HG03175 (cell line): ENCODE measurements around the gene PCIF1.
"Not testable (repeated sequence)": the region's sequence is repeated elsewhere in the genome, so short reads cannot be mapped to it uniquely, and the experiment has no call there.

Source experiments
- ATAC-seq: cut with Tn5 transposase; IDR thresholded peaks from one replicate; pipeline ENCODE4 v1.9.1; 2021; ENCODE audit warnings: mild to moderate bottlenecking, moderate library complexity; ENCODE audit not compliant: unreplicated experiment

PCIF1 gene

DNA sequence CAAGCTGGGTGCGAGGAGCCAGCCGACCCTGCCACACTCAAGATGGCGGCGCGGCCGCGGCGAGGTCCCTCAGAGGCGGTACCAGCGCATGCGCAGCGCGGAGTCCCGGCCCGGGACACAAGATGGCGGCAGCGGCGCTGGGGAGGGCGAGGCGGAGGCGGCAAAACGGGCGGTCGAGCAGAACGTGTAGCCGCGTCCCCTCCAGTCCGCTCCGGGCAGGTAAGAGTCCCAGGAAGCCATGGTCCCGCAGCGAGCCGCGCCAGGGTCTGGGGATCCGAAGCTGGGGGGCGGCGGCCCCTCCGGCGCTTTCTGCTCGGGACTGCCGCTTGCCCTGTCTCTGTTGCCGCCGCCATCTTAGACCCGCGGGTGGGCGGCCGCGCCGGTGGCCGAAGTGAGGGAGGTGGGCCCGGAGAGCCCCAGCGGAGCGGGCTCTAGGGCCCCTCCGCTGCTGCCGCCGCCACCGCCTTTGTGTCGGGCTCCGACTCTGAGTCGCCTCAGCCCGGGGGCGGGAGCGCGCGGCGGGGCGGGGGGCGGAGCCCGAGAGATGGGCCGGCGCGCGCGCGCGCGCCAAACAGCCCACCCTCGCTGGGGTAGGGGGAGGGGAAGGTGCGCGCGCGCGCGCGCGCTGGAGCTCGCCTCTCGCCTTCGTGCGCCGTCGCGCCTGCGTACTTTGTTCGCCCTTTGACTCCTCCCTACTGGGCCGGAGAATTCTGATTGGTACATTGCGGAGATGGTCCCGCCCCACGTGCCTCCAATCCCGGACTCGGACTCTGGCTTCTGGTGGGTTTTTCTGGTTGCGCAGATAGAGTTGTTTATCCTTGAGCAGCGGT, at the start of gene PCIF1:
Gene PCIF1 (plus strand): TSS at position 98 of the 830 bp plus-strand sequence. CDS start 4,317 bp downstream, outside the sequence.
- ATAC-seq = peak; percentile 74

- ATAC-seq = no peak
Observed at GRCh38 chr20:45886590-45887345, 47.7 kb upstream of the PCIF1 start.

DNA sequence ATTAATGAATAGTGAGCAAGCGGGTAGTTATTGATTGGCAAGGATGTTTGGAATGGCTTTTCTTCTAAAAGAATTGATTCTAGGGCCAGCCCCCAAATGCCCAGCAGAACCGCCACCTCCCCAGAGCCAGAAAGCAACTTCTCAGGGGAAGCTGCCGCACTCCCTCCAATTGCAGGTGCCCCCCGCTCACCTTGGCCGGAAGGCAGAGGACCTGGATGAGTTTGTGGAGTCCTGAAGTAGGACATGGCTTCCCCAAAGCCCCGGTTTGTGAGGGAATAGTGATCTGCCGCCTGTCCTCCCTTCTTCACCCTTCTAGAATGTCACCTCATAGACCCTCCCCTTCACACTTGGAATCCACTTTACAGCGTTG, 47.2 kb upstream of the PCIF1 start, which contains the start of gene SPATA25:
Gene SPATA25 (minus strand): TSS at position 277 of the 370 bp plus-strand sequence. CDS start 32 bp downstream, at position 245.
- no peak for ATAC-seq

- ATAC-seq = no peak
Observed at GRCh38 chr20:45888681-45889080, 45.8 kb upstream of the PCIF1 start.

DNA sequence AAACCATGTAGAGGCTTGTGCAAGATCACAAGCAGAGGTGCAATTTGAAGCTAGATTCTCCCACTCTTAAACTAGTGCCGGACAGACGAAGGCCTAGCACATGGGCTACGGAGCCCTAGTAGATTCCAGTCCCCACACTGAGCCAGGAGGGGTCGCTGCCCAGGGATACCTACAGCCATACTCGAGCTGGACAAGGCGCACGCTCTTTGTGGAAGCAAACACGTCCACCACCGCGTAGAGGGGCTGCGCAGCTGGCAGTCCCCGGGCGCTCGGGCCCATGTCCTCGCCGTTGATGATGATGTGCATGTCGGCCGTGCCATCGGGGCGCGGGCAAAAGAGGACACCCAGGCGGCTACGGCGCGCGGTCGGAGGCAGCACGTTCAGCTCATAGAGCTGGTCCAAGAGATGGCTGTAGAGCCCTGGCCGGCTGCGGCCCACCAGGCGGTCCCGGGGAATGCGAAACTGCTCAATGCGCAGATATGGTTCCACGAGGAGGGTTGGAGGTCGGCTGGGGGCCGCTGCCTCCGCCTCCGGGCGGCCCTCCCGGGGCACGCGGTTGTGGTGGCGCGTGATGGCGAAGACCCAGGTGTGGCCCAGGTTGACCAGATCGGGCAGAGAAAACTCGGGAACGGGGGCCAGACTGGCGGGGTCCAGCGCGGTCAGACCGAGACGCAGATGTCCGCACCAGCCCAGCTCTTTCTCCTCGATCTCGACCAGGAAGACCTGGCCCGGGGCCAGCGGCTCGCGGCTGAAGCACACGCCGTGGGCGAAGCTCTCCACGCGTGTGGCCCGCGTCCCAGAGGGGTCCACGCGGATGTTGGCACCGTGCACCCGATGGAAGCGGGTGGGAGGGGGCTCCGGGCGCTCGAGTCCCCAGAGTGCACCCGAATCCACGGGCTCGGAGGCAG, 44.2 kb upstream of the PCIF1 start:
- peak; percentile 6 for ATAC-seq

DNA sequence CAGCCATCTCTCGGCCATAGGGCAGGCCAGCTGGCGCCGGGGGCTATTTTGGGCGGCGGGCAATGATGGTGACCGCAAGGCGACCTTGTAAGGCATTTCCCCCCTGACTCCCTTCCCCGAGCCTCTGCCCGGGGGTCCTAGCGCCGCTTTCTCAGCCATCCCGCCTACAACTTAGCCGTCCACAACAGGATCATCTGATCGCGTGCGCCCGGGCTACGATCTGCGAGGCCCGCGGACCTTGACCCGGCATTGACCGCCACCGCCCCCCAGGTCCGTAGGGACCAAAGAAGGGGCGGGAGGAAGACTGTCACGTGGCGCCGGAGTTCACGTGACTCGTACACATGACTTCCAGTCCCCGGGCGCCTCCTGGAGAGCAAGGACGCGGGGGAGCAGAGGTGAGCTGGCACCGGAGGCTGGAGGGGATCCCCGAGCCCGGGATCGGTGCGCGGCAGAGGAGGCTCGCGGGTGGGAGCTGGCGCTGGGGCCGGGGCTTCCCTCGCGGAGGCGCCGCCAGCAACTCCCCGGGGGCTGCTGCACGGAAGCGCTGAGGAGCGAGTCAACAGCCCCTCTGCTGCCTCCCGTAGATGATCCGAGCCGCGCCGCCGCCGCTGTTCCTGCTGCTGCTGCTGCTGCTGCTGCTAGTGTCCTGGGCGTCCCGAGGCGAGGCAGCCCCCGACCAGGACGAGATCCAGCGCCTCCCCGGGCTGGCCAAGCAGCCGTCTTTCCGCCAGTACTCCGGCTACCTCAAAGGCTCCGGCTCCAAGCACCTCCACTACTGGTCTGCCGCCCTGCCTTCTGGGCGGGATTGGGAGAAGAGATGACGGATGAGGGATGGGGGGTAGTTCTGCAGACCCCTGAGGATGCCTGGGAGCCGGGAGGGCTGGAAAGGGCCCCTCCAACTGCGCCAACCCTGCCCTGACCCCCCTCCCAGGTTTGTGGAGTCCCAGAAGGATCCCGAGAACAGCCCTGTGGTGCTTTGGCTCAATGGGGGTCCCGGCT, 43.2 kb upstream of the PCIF1 start, which contains the start of the genes CTSA and NEURL2:
Gene CTSA (plus strand): TSS at position 351 of the 999 bp plus-strand sequence. CDS start 234 bp downstream, at position 585.
Gene NEURL2 (minus strand): TSS at position 224 of the 999 bp plus-strand sequence. CDS start 217 bp downstream, at position 7.
- ATAC-seq = peak; percentile 78

GRCh38 chr20:45892049-45892825, 42.2 kb upstream of the PCIF1 start:
- ATAC-seq = no peak

DNA sequence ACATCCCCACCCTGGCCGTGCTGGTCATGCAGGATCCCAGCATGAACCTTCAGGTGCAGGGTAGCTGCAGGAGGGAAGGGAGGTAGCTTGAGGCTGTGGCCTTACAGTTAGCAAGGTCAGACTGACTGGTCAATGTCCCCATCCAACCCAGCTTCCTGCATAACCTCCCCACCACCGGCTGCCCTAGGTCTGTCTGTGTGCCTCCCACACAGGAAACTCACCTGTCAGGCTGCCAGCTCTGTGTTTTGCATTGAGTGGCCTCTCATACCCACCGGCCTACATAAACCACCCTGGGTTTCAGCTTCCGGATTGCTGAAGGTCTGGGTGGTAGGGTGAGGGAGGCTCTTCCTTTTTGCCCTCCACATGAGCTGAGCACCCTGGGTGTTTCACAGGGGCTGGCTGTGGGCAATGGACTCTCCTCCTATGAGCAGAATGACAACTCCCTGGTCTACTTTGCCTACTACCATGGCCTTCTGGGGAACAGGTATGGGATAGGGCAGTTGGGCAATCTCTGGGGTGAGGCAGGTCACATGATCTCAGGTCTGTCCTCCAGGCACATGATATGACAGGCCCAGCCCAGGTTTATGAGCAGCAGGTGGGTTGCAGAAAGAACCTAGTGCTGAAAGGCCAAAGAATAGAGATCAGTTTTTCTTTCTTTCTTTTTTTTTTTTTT, 41.5 kb upstream of the PCIF1 start:
- no peak for ATAC-seq

GRCh38 chr20:45893831-45894230, 40.7 kb upstream of the PCIF1 start:
- ATAC-seq = no peak

GRCh38 chr20:45894797-45895196, 39.7 kb upstream of the PCIF1 start:
- ATAC-seq = no peak

GRCh38 chr20:45896641-45897161, 37.8 kb upstream of the PCIF1 start:
- ATAC-seq = no peak

DNA sequence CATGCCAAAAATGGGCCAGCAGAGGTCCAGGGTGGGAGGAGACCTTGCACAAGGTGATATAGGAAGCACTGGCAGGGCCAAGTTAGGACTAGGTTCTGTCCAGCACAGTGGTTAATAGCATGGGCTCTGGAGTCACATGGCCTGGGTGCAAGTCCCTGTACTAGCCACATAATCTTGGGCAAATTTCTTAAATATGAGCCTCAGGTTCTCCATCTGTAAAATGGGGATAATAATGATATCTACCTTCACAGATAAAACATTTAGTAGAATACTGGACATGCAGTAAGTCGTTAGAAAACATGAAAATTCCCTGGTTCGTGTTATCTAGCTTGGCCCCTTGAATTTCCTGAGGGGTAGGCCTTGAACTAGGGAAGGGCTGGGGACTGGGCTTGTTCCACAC, 37.2 kb upstream of the PCIF1 start:
- ATAC-seq = no peak

GRCh38 chr20:45897692-45898091, 36.8 kb upstream of the PCIF1 start:
- ATAC-seq = no peak

DNA sequence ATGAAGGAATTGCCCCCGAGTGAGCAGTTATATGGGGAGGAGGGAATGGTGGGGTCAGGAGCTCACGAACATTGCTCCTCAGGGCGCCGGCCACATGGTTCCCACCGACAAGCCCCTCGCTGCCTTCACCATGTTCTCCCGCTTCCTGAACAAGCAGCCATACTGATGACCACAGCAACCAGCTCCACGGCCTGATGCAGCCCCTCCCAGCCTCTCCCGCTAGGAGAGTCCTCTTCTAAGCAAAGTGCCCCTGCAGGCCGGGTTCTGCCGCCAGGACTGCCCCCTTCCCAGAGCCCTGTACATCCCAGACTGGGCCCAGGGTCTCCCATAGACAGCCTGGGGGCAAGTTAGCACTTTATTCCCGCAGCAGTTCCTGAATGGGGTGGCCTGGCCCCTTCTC, 36.2 kb upstream of the PCIF1 start:
- ATAC-seq = no peak

- no peak for ATAC-seq
Observed at GRCh38 chr20:45899046-45899835, 35.2 kb upstream of the PCIF1 start.

DNA sequence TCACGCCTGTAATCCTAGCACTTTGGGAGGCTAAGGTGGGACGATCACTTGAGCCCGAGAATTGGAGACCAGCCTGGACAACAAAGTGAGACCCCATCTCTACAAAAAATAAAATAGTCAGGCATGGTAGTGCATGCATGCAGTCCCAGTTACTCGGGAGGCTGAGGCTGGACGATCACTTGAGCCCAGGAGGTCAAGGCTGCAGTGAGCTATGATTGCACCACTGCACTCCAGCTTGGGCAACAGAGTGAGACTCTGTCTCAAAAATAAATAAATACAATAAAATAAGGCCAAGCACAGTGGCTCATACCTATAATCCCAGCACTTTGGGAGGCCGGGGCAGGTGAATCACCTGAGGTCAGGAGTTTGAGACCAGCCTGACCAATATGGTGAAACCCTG, 33.2 kb upstream of the PCIF1 start:
- ATAC-seq = not testable (repeated sequence)

DNA sequence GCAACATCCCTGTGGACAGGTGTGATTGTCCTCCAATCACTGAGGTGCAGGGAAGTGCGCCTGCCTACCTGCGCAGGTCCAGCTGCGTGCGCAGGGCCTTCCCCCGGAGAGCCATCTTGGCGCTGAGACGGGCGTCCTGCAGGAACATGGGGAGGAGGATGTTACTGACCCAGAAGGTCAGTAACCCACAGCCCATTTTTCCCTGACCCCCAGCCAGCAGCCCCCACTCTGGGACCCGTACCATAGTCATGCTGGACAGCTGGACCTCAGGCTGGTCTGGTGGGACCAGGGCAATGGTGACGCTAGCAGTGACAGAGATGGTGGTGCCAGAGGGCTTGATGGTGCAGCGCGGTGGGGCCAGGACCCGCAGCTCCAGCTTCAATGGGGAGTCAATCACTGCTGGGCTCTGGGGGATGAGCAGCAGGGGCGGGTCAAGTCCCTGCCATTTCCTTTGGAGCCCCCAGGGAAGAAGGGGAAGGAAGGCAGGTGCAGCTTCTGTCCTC, 32.2 kb upstream of the PCIF1 start:
- no peak for ATAC-seq
